Aorta (tissue), 5 donors: ENCODE data around the gene DHX40. TPM values are rescaled to one million over a fixed set of nuclear protein-coding genes. Genes with fewer than 3 reads are reported as not detected.

Experiments used
- ATAC-seq: fragments of 200-7000 bp; cut with Tn5 transposase; one replicate; pipeline ENCODE4 v1.9.1; 2022; ENCODE audit warnings: moderate library complexity; ENCODE audit not compliant: low FRiP score
- DNase-seq, 2 donors: peaks; one replicate each; pipeline ENCODE4 v3.0.0-alpha.2; 2020
- H3K27ac ChIP-seq, 2 donors: one replicate each; pipeline ENCODE4 v1.5.1; 2013; ENCODE audit warnings: low read length in 2 of 2, mild to moderate bottlenecking in 2 of 2, moderate library complexity in 2 of 2, control low read depth in 1 of 2, inconsistent platforms in 1 of 2, low read depth in 1 of 2
- H3K27me3 ChIP-seq, 2 donors: one replicate each; pipeline ENCODE4 v1.6.1; 2013; ENCODE audit warnings: control low read depth in 1 of 2, low read length in 1 of 2, mild to moderate bottlenecking in 1 of 2, moderate library complexity in 1 of 2; ENCODE audit not compliant: insufficient read depth in 2 of 2, control insufficient read depth in 1 of 2
- H3K36me3 ChIP-seq, 2 donors: one replicate each; pipeline ENCODE4 v1.6.1; 2013; ENCODE audit warnings: control low read depth in 1 of 2, low read length in 1 of 2, mild to moderate bottlenecking in 1 of 2; ENCODE audit not compliant: insufficient read depth in 2 of 2, control insufficient read depth in 1 of 2
- H3K4me1 ChIP-seq, 2 donors: one replicate each; pipeline ENCODE4 v1.6.1; 2013; ENCODE audit warnings: low read length in 2 of 2, control low read depth in 1 of 2, mild to moderate bottlenecking in 1 of 2, moderate library complexity in 1 of 2; ENCODE audit not compliant: insufficient read depth in 2 of 2, control insufficient read depth in 1 of 2
- H3K4me3 ChIP-seq, 2 donors: one replicate each; pipeline ENCODE4 v1.5.1; 2013; ENCODE audit warnings: low read length in 2 of 2, control low read depth in 1 of 2, mild to moderate bottlenecking in 1 of 2
- H3K9me3 ChIP-seq: one replicate; pipeline ENCODE4 v1.6.1; 2013; ENCODE audit warnings: mild to moderate bottlenecking, low read length; ENCODE audit not compliant: control insufficient read depth
- WGBS, 2 donors: extraction: QIAGEN DNeasy Blood & Tissue Kit; methylation state at CpG; one replicate each; pipeline ENCODE4 v1.1.7; 2013; 5-methylcytosine and 5-hydroxymethylcytosine counted together
- intact Hi-C, 2 donors: fragments of 100-400 bp; cut with DNase I; formaldehyde crosslinking; loops; one replicate each; pipeline versions ENCODE4 v1.14.2 to v1.15.0; 2022
- polyA plus RNA-seq, 2 donors: library from polyadenylated mRNA; stranded (reverse); fragments of 200-250 nt; gene quantifications; one replicate each; pipeline ENCODE4 v1.2.3, GENCODE V29; 2013
- total RNA-seq, 2 donors: library from RNA; stranded (reverse); fragmentation: NEBNext Ultra II Directional; extraction: Animal tissue kit (Norgen Biotek cat#: 25700); gene quantifications; one replicate each; pipeline ENCODE4 v1.2.1, GENCODE V29; 2021
- donor health status: healthy with polysubstance abuse.
- donor health status: Bipolar disorder and iron deficiency.
- donor health status: DM: no; HTN: no; CAD: no.
- donor health status: DM: no; HTN: no; CAD: no.
- donor health status: DM: yes; HTN: yes; CAD: no.

The DHX40 gene
- total and polyA plus RNA-seq, 4 donors = 17.3 to 34.0 (median 27.9) TPM

DNA sequence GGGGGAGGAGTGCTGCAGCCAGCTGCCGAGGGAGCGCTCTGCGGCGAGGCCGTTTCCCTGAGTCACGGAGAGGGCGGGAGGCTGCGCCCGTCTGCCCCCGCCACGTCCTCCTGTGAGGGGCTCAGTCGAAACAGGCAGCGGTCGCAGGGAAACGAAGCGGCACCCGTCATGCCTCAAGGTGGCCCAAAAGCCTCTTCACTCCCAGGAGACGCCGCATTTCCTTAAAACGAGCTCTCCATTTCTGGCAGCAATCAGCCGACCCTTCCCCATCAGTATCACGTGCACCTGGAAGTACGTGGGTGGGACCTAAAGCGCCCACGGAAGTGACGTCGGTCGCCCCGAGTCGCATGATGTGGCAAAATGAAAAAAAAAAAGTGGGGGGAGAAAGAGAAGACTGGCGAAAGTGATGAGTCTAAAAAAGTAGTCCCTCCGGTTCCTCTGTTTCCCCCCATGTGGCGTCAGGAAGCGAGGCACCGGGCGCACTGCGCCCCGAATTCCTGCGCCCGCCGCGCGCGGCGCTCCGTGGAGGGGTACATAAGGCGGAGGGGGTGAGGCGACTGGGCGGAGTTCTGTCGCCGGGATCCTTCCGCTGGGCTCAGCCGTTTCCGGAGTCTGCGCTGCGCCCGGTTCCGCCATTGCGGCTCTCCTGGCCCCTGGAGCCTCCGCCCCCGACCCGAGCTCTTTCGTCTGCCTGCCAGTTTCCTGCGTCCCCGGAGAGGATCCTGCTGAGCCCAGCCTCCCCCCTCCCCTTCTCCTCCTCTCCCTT lies 54.1 kb downstream of the DHX40 start, which contains the start of gene CLTC:
Gene CLTC, plus strand, starts transcription at position 598 of the 766 bp plus-strand sequence. CDS start 237 bp downstream, outside the sequence.
- WGBS, 2 donors = 0 to 1% methylated on average over 57 to 65 of the region's 65 CpGs
- intact Hi-C loops = loop anchor here in 1 of 2 donors (5.0 kb wide), 2 partner anchors 48 to 52 kb away; partner anchors contain the start of gene DHX40

DNA sequence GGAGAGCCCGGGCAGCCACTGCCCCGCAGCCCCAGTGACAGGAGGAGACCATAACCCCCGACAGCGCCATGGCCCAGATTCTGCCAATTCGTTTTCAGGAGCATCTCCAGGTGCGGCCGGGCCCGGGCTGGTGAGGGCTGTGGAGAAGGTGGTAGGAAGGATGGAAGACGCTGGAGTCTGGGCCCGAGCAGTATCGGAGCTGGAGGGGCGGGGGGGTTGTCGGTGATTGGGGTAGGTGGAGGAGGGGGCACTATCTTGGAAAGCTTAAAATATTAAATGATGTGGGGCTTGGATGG lies 54.6 kb downstream of the DHX40 start:
- no peak for ATAC-seq
- intact Hi-C loops = loop anchor here in 1 of 2 donors (5.0 kb wide), 1 partner anchor 47 kb away; no protein-coding TSS in a partner anchor
- WGBS, 2 donors = 1% methylated on average over 11 to 13 of the region's 13 CpGs
- Histone ChIP-seq H3K9me3 (no peaks in the 10 kb centered on the region), H3K36me3 (no peaks in the 10 kb centered on the region), H3K4me1 (no peaks in the 10 kb centered on the region), H3K27ac (peak overlapping the region; percentile 91 to 97), H3K4me3 (peak overlapping the region; percentile 96 to 100), H3K27me3 (no peaks in the 10 kb centered on the region)
- no peak for DNase-seq

More for the DNA sequence above, 54.1 kb downstream of the DHX40 start, which contains the start of gene CLTC:
- H3K4me3 ChIP-seq = peak within 1 kb of the TSS; percentile 96 to 100
- no peaks in the 10 kb centered on the region for H3K27me3 ChIP-seq
- no peaks in the 10 kb centered on the region for H3K36me3 ChIP-seq
- peak within 1 kb of the TSS; percentile 96 to 97 for H3K27ac ChIP-seq
- DNase-seq (peak; percentile 96 to 97), ATAC-seq (peak; percentile 98)
- no peaks in the 10 kb centered on the region for H3K9me3 ChIP-seq
- H3K4me1 ChIP-seq = no peaks in the 10 kb centered on the region

DNA sequence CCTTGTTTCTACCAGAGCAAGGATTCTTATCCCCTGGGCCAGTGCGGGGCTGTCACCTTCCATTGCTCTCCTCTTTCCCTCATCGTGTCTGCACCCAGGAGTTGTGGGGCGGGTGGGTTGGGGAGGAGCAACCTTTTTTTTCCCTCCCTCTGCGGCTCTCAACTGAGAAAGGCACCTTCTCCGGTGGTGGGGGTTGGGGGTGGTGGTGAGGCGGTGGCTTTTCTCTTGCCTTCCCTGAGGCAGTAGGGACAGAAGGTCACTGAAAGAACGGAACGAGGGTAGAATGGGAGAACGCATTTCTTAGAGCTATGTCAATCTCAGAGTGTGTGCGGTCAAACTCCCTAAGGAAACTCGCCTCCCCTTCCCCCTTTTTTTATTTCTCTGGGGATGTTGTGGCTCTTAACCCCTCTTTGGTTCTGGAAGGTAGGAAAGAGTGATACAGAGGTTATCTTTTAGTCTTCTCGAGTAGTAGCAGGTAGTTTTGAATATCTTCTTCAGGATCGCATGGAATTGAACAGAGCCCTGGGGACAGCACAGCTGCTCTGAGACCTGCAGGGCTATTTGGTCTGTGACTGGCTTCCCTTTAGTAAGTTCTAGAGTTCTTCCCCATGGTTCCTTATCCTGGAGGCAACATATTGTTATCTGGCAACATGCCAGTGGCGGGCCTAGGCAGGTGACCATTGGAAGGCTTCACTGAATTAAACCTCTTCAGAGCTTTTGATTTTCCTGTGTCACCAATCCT lies 55.3 kb downstream of the DHX40 start:
- Histone ChIP-seq H3K27ac (peak overlapping the region; percentile 9 to 91), H3K4me1 (no peaks in the 10 kb centered on the region), H3K36me3 (no peaks in the 10 kb centered on the region), H3K4me3 (peak overlapping the region; percentile 96 to 100), H3K9me3 (no peaks in the 10 kb centered on the region), H3K27me3 (no peaks in the 10 kb centered on the region)
- ATAC-seq (no peak), DNase-seq (peak in 1 of 2 donors; percentile 72)
- intact Hi-C loops = loop anchor here in 1 of 2 donors (5.0 kb wide), 1 partner anchor 47 kb away; no protein-coding TSS in a partner anchor
- 0 to 1% methylated on average over 13 to 14 of the region's 14 CpGs for WGBS, 2 donors

DNA sequence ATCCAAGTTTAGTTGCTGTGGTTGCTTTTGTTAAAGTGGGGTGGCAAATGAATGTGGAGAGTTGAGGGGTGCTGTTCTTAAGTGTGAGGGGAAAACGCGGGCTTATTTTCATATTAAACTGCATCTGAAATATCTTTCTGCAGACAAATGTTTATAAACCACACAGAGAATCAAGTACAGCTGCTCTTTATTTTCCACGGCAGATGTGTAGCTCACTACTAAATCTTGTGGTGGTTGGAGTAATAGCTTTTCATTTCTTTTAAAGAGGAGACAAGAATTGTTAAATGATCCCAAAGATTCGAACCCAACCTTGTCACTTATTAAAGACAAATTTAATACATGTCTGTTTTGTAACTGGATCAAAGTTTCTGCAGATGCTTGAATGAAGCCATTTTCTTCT lies 56.4 kb downstream of the DHX40 start:
- Histone ChIP-seq H3K4me1 (peaks cover 0 to 3% of the 10 kb centered on the region in 2 donors), H3K4me3 (peak overlapping the region in 1 of 2 donors; percentile 30), H3K27me3 (no peaks in the 10 kb centered on the region), H3K9me3 (no peaks in the 10 kb centered on the region), H3K36me3 (no peaks in the 10 kb centered on the region), H3K27ac (no peak overlapping the region)
- DNase-seq = no peak
- ATAC-seq = no peak
- 13 to 23% methylated on average over 4 of the region's 4 CpGs for WGBS, 2 donors
- intact Hi-C loops = loop anchor here in 1 of 2 donors (5.0 kb wide), 1 partner anchor 46 kb away; no protein-coding TSS in a partner anchor

DNA sequence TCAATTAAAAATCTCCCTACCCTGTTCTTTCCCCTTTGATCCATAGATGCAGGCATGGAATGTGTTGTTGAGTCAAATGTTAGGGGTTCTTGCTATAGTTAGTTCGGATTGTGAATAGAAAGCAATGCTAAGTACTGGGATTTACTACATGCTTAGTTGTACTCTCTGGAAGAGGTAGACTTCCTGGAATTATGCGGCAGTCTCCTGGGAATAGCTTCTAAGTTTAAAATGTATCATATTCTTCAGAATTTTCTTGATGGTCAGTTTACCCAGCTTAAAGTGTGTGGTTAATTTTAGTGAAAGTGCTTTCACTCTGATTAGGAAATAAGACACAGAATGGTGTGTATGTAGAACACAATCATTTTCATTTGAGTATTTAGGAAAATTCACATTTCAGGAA lies 57.7 kb downstream of the DHX40 start:
- intact Hi-C loops = loop anchor here in 1 of 2 donors (5.0 kb wide), 1 partner anchor 44 kb away; no protein-coding TSS in a partner anchor

DNA sequence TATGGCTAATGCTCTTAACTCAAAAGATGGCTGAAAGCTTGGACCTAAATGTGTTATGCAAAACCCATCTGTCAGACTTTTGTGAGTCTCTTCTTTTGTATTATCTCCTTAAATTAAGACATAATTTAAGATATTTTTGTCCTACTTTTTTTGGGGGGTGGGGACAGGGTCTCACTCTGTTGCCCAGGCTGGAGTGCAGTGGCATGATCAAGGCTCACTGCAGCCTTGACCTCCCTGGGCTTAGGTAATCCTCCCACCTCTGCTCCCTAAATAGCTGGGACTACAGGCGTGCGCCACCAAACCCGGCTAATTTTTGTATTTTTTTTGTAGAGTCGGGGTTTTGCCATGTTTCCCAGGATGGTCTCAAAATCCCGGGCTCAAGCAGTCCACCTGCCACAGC lies 61.3 kb downstream of the DHX40 start:
- Histone ChIP-seq H3K27me3 (no peaks in the 10 kb centered on the region), H3K9me3 (no peaks in the 10 kb centered on the region), H3K4me1 (peaks cover 0 to 9% of the 10 kb centered on the region in 2 donors), H3K36me3 (no peaks in the 10 kb centered on the region), H3K27ac (no peak overlapping the region), H3K4me3 (no peak overlapping the region)
- 89 to 92% methylated on average over 5 of the region's 5 CpGs for WGBS, 2 donors
- DNase-seq (no peak), ATAC-seq (no peak)
- intact Hi-C loops = no loop called here

More for the DNA sequence above, 57.7 kb downstream of the DHX40 start:
- H3K27me3 ChIP-seq = no peaks in the 10 kb centered on the region
- 23% methylated on average over 2 of the region's 2 CpGs for WGBS, 2 donors
- no peaks in the 10 kb centered on the region for H3K36me3 ChIP-seq
- DNase-seq = no peak
- no peak for ATAC-seq
- peaks cover 0 to 3% of the 10 kb centered on the region in 2 donors for H3K4me1 ChIP-seq
- H3K4me3 ChIP-seq = peak overlapping the region in 1 of 2 donors; percentile 9
- H3K27ac ChIP-seq = no peak overlapping the region
- H3K9me3 ChIP-seq = no peaks in the 10 kb centered on the region

DNA sequence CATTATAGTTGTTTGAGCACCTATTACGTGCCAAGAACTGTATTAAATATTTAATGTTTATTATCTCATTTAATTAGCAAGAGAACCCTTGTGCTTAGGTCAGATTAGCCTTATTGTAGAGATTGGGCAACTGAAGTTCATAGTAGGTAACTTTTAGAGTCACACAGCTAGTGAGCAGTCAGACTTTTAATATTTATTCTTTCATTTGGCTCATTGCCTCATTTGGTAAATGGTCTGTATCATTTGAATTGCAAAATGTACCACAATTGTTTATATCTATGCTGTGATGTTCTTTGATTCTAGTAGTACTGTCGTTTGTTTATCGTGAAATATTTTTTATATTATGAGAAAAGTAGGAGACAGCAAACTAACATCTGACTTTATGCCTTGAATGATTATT lies 61.9 kb downstream of the DHX40 start:
- no peak for ATAC-seq
- intact Hi-C loops = no loop called here
- Histone ChIP-seq H3K27ac (no peak overlapping the region), H3K27me3 (no peaks in the 10 kb centered on the region), H3K4me3 (no peak overlapping the region), H3K9me3 (no peaks in the 10 kb centered on the region), H3K36me3 (no peaks in the 10 kb centered on the region), H3K4me1 (peaks cover 0 to 10% of the 10 kb centered on the region in 2 donors)
- WGBS, 2 donors = 77 to 91% methylated on average over 3 of the region's 3 CpGs
- no peak for DNase-seq

DNA sequence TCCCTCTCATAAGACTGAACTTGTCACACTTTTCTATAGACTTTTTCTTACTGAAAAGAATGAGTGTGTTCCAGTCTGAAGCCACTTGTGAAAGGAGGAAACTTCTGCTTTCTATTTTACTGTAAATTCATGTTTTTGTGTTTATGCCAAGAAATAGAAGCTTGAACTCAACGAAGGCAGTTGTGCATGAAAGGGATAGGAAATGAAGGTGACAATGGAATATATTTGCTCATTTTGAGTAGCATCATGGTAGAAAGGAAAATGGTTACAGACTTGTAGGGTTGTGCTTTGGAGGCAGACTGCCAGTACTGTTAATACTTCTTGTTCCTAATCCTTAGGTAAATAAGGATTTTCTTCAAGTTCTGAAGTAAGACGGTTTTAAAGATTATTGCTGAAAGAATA lies 62.4 kb downstream of the DHX40 start:
- Histone ChIP-seq H3K27me3 (no peaks in the 10 kb centered on the region), H3K27ac (no peak overlapping the region), H3K4me1 (peaks cover 0 to 11% of the 10 kb centered on the region in 2 donors), H3K9me3 (no peaks in the 10 kb centered on the region), H3K36me3 (no peaks in the 10 kb centered on the region), H3K4me3 (no peak overlapping the region)
- intact Hi-C loops = no loop called here
- 0 to 3% methylated on average over 2 of the region's 2 CpGs for WGBS, 2 donors
- DNase-seq (no peak), ATAC-seq (no peak)
